Measurements from ENCODE around the gene CMIP.

CMIP gene

GRCh38 chr16:81496321-81496720 lies 51.7 kb downstream of the CMIP start:
- DNase-seq: no peak

GRCh38 chr16:81496742-81497141 lies 52.1 kb downstream of the CMIP start:
- DNase-seq: no peak

GRCh38 chr16:81497690-81498089 lies 53.1 kb downstream of the CMIP start:
- no peak for DNase-seq

- no peak for DNase-seq
These were observed 53.7 kb downstream of the CMIP start for GRCh38 chr16:81498351-81498750.

GRCh38 chr16:81499576-81500380 lies 55.2 kb downstream of the CMIP start:
- no peak for DNase-seq

GRCh38 chr16:81500833-81501521 lies 56.4 kb downstream of the CMIP start:
- peak; percentile 31 for DNase-seq

GRCh38 chr16:81502396-81503070 lies 57.9 kb downstream of the CMIP start:
- no peak for DNase-seq

GRCh38 chr16:81505011-81505661 lies 60.5 kb downstream of the CMIP start:
- no peak for DNase-seq

- DNase-seq: no peak
These were observed 64.8 kb downstream of the CMIP start for GRCh38 chr16:81509404-81509803.

- DNase-seq: no peak
These were observed 65.4 kb downstream of the CMIP start for GRCh38 chr16:81510016-81510415.

GRCh38 chr16:81511371-81511770 lies 66.8 kb downstream of the CMIP start:
- peak; percentile 92 for DNase-seq

- DNase-seq: no peak
These were observed 68.8 kb downstream of the CMIP start for GRCh38 chr16:81513204-81514040.

- no peak for DNase-seq
These were observed 69.5 kb downstream of the CMIP start for GRCh38 chr16:81514041-81514559.

- DNase-seq: no peak
These were observed 70.1 kb downstream of the CMIP start for GRCh38 chr16:81514568-81515258.

- DNase-seq: no peak
These were observed 70.7 kb downstream of the CMIP start for GRCh38 chr16:81515281-81515680.

GRCh38 chr16:81515721-81516120 lies 71.1 kb downstream of the CMIP start:
- no peak for DNase-seq

- no peak for DNase-seq
These were observed 72.0 kb downstream of the CMIP start for GRCh38 chr16:81516478-81517149.

- no peak for DNase-seq
These were observed 72.5 kb downstream of the CMIP start for GRCh38 chr16:81517150-81517499.

- DNase-seq: peak; percentile 86
These were observed 73.2 kb downstream of the CMIP start for GRCh38 chr16:81517629-81518438.

GRCh38 chr16:81518439-81518757 lies 73.8 kb downstream of the CMIP start:
- DNase-seq: no peak

Measured in fibroblast of skin of right biceps (primary cell).